Natural killer cell (primary cell): ENCODE data around the gene MAGEB17. TPM values are rescaled to one million over a fixed set of nuclear protein-coding genes. Genes with fewer than 3 reads are reported as not detected.
"Not testable (repeated sequence)": the region's sequence is repeated elsewhere in the genome, so short reads cannot be mapped to it uniquely, and the experiment has no call there.

ENCODE experiments used
- ATAC-seq, 3 donors: fragments of 150-1000 bp in 2 of 3; fragments of 200-7000 bp in 1 of 3; cut with Tn5 transposase; 1 replicate in 1 of 3; 2 replicates in 2 of 3; pipeline ENCODE4 v1.10.0; 2021; ENCODE audit warnings: mild to moderate bottlenecking in 2 of 3, moderate library complexity in 2 of 3
- DNase-seq, 2 donors: peaks; one replicate each; pipeline versions ENCODE4 v3.0.0 to v3.0.0-alpha.2; 2013 to 2021; ENCODE audit warnings: mixed read lengths in 1 of 2
- H3K27ac ChIP-seq: one replicate; pipeline ENCODE4 v1.5.1; 2013; ENCODE audit warnings: mild to moderate bottlenecking, low read length
- H3K27me3 ChIP-seq: one replicate; pipeline ENCODE4 v1.6.1; 2013; ENCODE audit warnings: low read length; ENCODE audit not compliant: control insufficient read depth, insufficient read depth
- H3K36me3 ChIP-seq: one replicate; pipeline ENCODE4 v1.6.1; 2013; ENCODE audit warnings: low read length; ENCODE audit not compliant: control insufficient read depth, insufficient read depth
- H3K4me1 ChIP-seq: one replicate; pipeline ENCODE4 v1.6.1; 2013; ENCODE audit warnings: low read length; ENCODE audit not compliant: control insufficient read depth, insufficient read depth
- H3K4me3 ChIP-seq: one replicate; pipeline ENCODE4 v1.5.1; 2013; ENCODE audit warnings: low read length
- H3K9me3 ChIP-seq: one replicate; pipeline ENCODE4 v1.6.1; 2013; ENCODE audit warnings: low read length; ENCODE audit not compliant: control insufficient read depth, insufficient read depth
- H3K27ac Mint-ChIP-seq, 2 donors: one replicate each; pipeline ENCODE4 v1.8.0; 2022; ENCODE audit warnings: mild to moderate bottlenecking in 2 of 2, mixed read lengths in 2 of 2, moderate library complexity in 1 of 2
- H3K27me3 Mint-ChIP-seq, 2 donors: one replicate each; pipeline ENCODE4 v1.8.0; 2022; ENCODE audit warnings: low read depth in 2 of 2, mixed read lengths in 2 of 2
- H3K36me3 Mint-ChIP-seq: one replicate; pipeline ENCODE4 v1.8.0; 2022; ENCODE audit warnings: mixed read lengths
- H3K4me1 Mint-ChIP-seq, 2 donors: one replicate each; pipeline ENCODE4 v1.8.0; 2022; ENCODE audit warnings: mixed read lengths in 2 of 2
- H3K4me3 Mint-ChIP-seq: one replicate; pipeline ENCODE4 v1.8.0; 2022; ENCODE audit warnings: mild to moderate bottlenecking, moderate library complexity, mixed read lengths
- H3K9me3 Mint-ChIP-seq, 2 donors: one replicate each; pipeline ENCODE4 v1.8.0; 2022; ENCODE audit warnings: mixed read lengths in 2 of 2
- CTCF ChIP-seq: fragments of 200-600 bp; IDR thresholded peaks from one replicate; pipeline ENCODE4 v1.8.0; 2022; ENCODE audit warnings: antibody characterized with exemption
- WGBS: methylation state at CpG from one replicate; pipeline ENCODE4 v1.1.7; 2013; ENCODE audit warnings: missing lambda C conversion rate; ENCODE audit not compliant: insufficient coverage; 5-methylcytosine and 5-hydroxymethylcytosine counted together
- intact Hi-C: fragments of 100-400 bp; cut with micrococcal nuclease; formaldehyde crosslinking; loops from one replicate; pipeline ENCODE4 v1.14.2; 2022
- total RNA-seq, 4 donors: library from RNA; stranded (reverse); fragments of 120-200 nt in 1 of 4; gene quantifications; one replicate each; pipeline versions ENCODE4 v1.2.3 to v1.2.4, GENCODE V29; 2013 to 2022

Gene MAGEB17
- total RNA-seq, 3 donors from 2014 or later (not counting 1 experiment from before 2014, with no cell fraction given) = not detected

- H3K27ac Mint-ChIP-seq = no peak overlapping the region
- no peaks in the 10 kb centered on the region for H3K9me3 Mint-ChIP-seq
- H3K4me3 ChIP-seq = no peak overlapping the region
- H3K27me3 ChIP-seq = no peaks in the 10 kb centered on the region
- no peak overlapping the region for H3K27ac ChIP-seq
- DNase-seq = no peak
- no peaks in the 10 kb centered on the region for H3K36me3 ChIP-seq
- H3K9me3 ChIP-seq = no peaks in the 10 kb centered on the region
- H3K4me1 ChIP-seq = peaks cover 7% of the 10 kb centered on the region
- no peaks in the 10 kb centered on the region for H3K36me3 Mint-ChIP-seq
- H3K4me1 Mint-ChIP-seq = no peaks in the 10 kb centered on the region
- intact Hi-C loops = no loop called here
- TF ChIP-seq CTCF = no peak
- ATAC-seq = no peak
- peaks cover 11 to 31% of the 10 kb centered on the region in 2 donors for H3K27me3 Mint-ChIP-seq
- H3K4me3 Mint-ChIP-seq = no peak overlapping the region
Measured at GRCh38 chrX:16142246-16142558, 25.1 kb upstream of the MAGEB17 start.

- Histone ChIP-seq H3K27ac (no peak overlapping the region), H3K36me3 (no peaks in the 10 kb centered on the region), H3K27me3 (no peaks in the 10 kb centered on the region), H3K4me3 (no peak overlapping the region), H3K9me3 (no peaks in the 10 kb centered on the region), H3K4me1 (peaks cover 7% of the 10 kb centered on the region)
- intact Hi-C loops = no loop called here
- ATAC-seq (no peak), DNase-seq (no peak)
- no peaks in the 10 kb centered on the region for H3K9me3 Mint-ChIP-seq
- no peak for TF ChIP-seq CTCF
- no peak overlapping the region for H3K27ac Mint-ChIP-seq
- H3K36me3 Mint-ChIP-seq = no peaks in the 10 kb centered on the region
- H3K4me1 Mint-ChIP-seq = no peaks in the 10 kb centered on the region
- H3K27me3 Mint-ChIP-seq = peaks cover 11 to 19% of the 10 kb centered on the region in 2 donors
- no peak overlapping the region for H3K4me3 Mint-ChIP-seq
Measured at GRCh38 chrX:16143968-16144367, 23.3 kb upstream of the MAGEB17 start.

GRCh38 chrX:16144420-16144819 lies 22.9 kb upstream of the MAGEB17 start:
- no peak for ATAC-seq

DNA sequence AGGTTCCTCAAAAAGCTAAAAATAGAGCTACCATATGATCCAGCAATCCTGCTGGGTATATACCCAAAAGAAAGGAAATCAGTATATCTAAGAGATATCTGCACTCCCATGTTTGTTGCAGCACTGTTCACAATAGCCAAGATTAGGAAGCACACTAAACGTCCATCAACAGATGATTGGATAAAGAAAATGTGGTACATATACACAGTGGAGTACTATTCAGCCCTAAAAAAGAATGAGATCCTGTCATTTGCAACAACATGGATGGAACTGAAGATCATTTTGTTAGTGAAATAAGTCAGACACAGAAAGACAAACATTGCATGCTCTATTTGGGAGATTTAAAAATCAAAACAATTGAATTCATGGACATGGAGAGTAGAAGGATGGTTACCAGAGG lies 22.2 kb upstream of the MAGEB17 start:
- DNase-seq, H3K4me3 ChIP-seq, H3K9me3 Mint-ChIP-seq, H3K4me1 Mint-ChIP-seq, H3K4me3 Mint-ChIP-seq, H3K4me1 ChIP-seq, H3K36me3 ChIP-seq, H3K36me3 Mint-ChIP-seq, H3K27me3 ChIP-seq, ATAC-seq, H3K27ac ChIP-seq, intact Hi-C loops, H3K9me3 ChIP-seq, H3K27ac Mint-ChIP-seq: not testable (repeated sequence)
- H3K27me3 Mint-ChIP-seq = peaks cover 11 to 19% of the 10 kb centered on the region in 2 donors
- no CpG with 5 or more reads among the region's 1 CpG for WGBS

More at GRCh38 chrX:16144420-16144819, 22.9 kb upstream of the MAGEB17 start:
- Histone ChIP-seq H3K4me1 (peaks cover 7% of the 10 kb centered on the region), H3K27ac (no peak overlapping the region), H3K36me3 (no peaks in the 10 kb centered on the region), H3K4me3 (no peak overlapping the region), H3K9me3 (no peaks in the 10 kb centered on the region), H3K27me3 (no peaks in the 10 kb centered on the region)
- Mint-ChIP-seq H3K4me3 (no peak overlapping the region), H3K9me3 (no peaks in the 10 kb centered on the region), H3K27ac (no peak overlapping the region), H3K36me3 (no peaks in the 10 kb centered on the region), H3K4me1 (no peaks in the 10 kb centered on the region), H3K27me3 (peaks cover 11 to 19% of the 10 kb centered on the region in 2 donors)
- WGBS = no CpG with 5 or more reads among the region's 2 CpGs
- no peak for DNase-seq
- no peak for TF ChIP-seq CTCF
- intact Hi-C loops = no loop called here
